GM12892 (cell line): ENCODE results near the gene BCL7A.

ENCODE experiments used
- POLR2A ChIP-seq: IDR thresholded peaks from 2 replicates; pipeline ENCODE4 v1.6.1; 2011; ENCODE audit warnings: low read depth, low read length, control low read depth
- POLR2AphosphoS5 ChIP-seq: IDR thresholded peaks from 2 replicates; pipeline ENCODE4 v1.6.1; 2011; ENCODE audit warnings: low read depth, low read length, control low read depth
- TAF1 ChIP-seq: IDR thresholded peaks from 2 replicates; pipeline ENCODE4 v1.6.1; 2011; ENCODE audit warnings: low read depth, mild to moderate bottlenecking, control low read depth, low read length, borderline replicate concordance

DNA sequence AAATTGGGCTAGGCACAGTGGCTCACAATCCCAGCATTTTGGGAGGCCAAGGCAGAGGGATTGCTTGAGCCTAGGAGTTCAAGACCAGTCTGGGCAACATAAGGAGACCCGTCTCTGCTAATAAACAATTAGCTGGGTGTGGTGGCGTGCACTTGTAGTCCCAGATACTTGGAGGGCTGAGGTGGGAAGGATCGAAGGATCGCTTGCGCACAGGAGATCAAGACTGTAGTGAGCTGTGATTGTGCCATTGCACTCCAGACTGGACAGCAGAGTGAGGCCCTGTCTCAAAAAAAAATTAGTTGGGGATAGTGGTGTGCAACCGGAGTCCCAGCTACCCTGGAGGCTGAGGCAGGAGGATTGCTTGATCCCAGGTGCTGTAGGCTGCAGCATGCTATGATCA lies 38.7 kb upstream of the BCL7A start:
- TF ChIP-seq POLR2A = no peak
- no peak for TF ChIP-seq POLR2AphosphoS5
- TF ChIP-seq TAF1 = no peak
